Adrenal gland (tissue), 12 donors: ENCODE measurements around the gene ZC3H18. TPM values are rescaled to one million over a fixed set of nuclear protein-coding genes. Genes with fewer than 3 reads are reported as not detected.

ENCODE experiments used
- DNase-seq, 7 donors: peaks; one replicate each; pipeline ENCODE4 v3.0.0-alpha.2; 2019 to 2020
- H3K27ac ChIP-seq, 5 donors: fragments of 200-600 bp; sonication (generic) in 4 of 5; 1 replicate in 3 of 5; 2 replicates in 2 of 5; pipeline versions ENCODE4 v1.5.1 to v1.8.0; 2016 to 2020; ENCODE audit warnings: mild to moderate bottlenecking in 1 of 5
- H3K27me3 ChIP-seq: fragments of 200-600 bp; 2 replicates; pipeline ENCODE4 v1.8.0; 2021
- H3K36me3 ChIP-seq, 2 donors: fragments of 200-600 bp; replicated peaks in 1 of 2; 1 replicate in 1 of 2; 2 replicates in 1 of 2; pipeline versions ENCODE4 v1.5.1 to v1.8.0; 2018 to 2022
- H3K4me1 ChIP-seq, 2 donors: fragments of 200-600 bp; replicated peaks in 1 of 2; 1 replicate in 1 of 2; 2 replicates in 1 of 2; pipeline versions ENCODE4 v1.5.1 to v1.8.0; 2018 to 2021
- H3K4me3 ChIP-seq, 4 donors: fragments of 200-600 bp; sonication (generic) in 3 of 4; one replicate each; pipeline ENCODE4 v1.5.1; 2016 to 2018
- H3K9me3 ChIP-seq, 3 donors: fragments of 200-600 bp; sonication (generic) in 1 of 3; replicated peaks in 1 of 3; 1 replicate in 2 of 3; 2 replicates in 1 of 3; pipeline versions ENCODE4 v1.5.1 to v1.8.0; 2016 to 2021
- CTCF ChIP-seq, 6 experiments: fragments of 450-650 bp in 4 of 6; fragments of 200-600 bp in 2 of 6; sonication (generic) in 1 of 6; IDR thresholded peaks; 1 replicate in 5 of 6; 2 replicates in 1 of 6; pipeline versions ENCODE4 v1.5.1 to v1.8.0; 2016 to 2021; ENCODE audit warnings: antibody characterized with exemption in 6 of 6, mild to moderate bottlenecking in 2 of 6, moderate library complexity in 1 of 6
- POLR2A ChIP-seq, 2 donors: fragments of 450-650 bp; IDR thresholded peaks; one replicate each; pipeline ENCODE4 v1.6.1; 2017; ENCODE audit warnings: antibody characterized with exemption in 2 of 2, mild to moderate bottlenecking in 2 of 2, moderate library complexity in 1 of 2
- WGBS, 4 donors: extraction: QIAGEN DNeasy Blood & Tissue Kit in 2 of 4; methylation state at CpG; one replicate each; pipeline versions ENCODE4 v1.1.5 to v1.1.7; 2013 to 2017; 5-methylcytosine and 5-hydroxymethylcytosine counted together
- intact Hi-C, 2 donors: fragments of 100-400 bp; cut with DNase I; formaldehyde crosslinking; loops; one replicate each; pipeline versions ENCODE4 v1.14.1 to v1.15.0; 2022 to 2023
- polyA plus RNA-seq, 3 donors: library from polyadenylated mRNA; stranded (reverse); fragments of 200-250 nt in 2 of 3; fragments of 350-450 nt in 1 of 3; fragmentation: Illumina TruSeq in 1 of 3; extraction: RNeasy Lipid Tissue Mini Kit (QIAGEN cat#74804) in 1 of 3; gene quantifications; one replicate each; pipeline ENCODE4 v1.2.3, GENCODE V29; 2013 to 2014
- total RNA-seq, 9 donors: library from RNA; depleted of rRNA in 4 of 9; stranded (reverse); fragments of >200 nt in 4 of 9; fragments of 120-200 nt in 1 of 9; fragmentation: NEBNext Ultra II Directional in 1 of 9; extraction: Animal tissue kit (Norgen Biotek cat#: 25700) in 1 of 9; gene quantifications; one replicate each; pipeline versions ENCODE4 v1.1.0 to v1.2.4, GENCODE V29; 2013 to 2023
- donor health status: healthy with polysubstance abuse.
- donor health status: Bipolar disorder and iron deficiency.
- donor health status: DM: yes; HTN: yes; CAD: no.
- donor health status: DM: no; HTN: no; CAD: no.
- donor health status: DM: no; HTN: no; CAD: no.
- donor health status: DM: yes; HTN: yes; CAD: no.

The ZC3H18 gene
- total and polyA plus RNA-seq, 12 donors: 6.1 to 49.1 (median 22.9) TPM

- H3K4me1 ChIP-seq: peaks cover 0 to 11% of the 10 kb centered on the region in 2 donors
- intact Hi-C loops: no loop called here
- H3K36me3 ChIP-seq: peaks cover 0 to 13% of the 10 kb centered on the region in 2 donors
- H3K4me3 ChIP-seq: no peak overlapping the region
- DNase-seq: no peak
- H3K9me3 ChIP-seq: no peaks in the 10 kb centered on the region
- TF ChIP-seq CTCF (IDR thresholded peaks at IDR 0.05): no peak
- TF ChIP-seq POLR2A (IDR thresholded peaks at IDR 0.05): no peak
- WGBS, 4 donors: 92 to 94% (median 94%) methylated on average over 16 to 29 of the region's 29 CpGs
- H3K27me3 ChIP-seq: no peaks in the 10 kb centered on the region
- no peak overlapping the region for H3K27ac ChIP-seq
These were observed 85.6 kb downstream of the ZC3H18 start for GRCh38 chr16:88655733-88656281.

GRCh38 chr16:88656291-88656980, 86.2 kb downstream of the ZC3H18 start:
- Histone ChIP-seq H3K36me3 (peaks cover 0 to 13% of the 10 kb centered on the region in 2 donors), H3K9me3 (no peaks in the 10 kb centered on the region), H3K27ac (no peak overlapping the region), H3K4me1 (peaks cover 0 to 4% of the 10 kb centered on the region in 2 donors), H3K4me3 (no peak overlapping the region), H3K27me3 (no peaks in the 10 kb centered on the region)
- TF ChIP-seq POLR2A (IDR thresholded peaks at IDR 0.05) (no peak), CTCF (IDR thresholded peaks at IDR 0.05) (no peak)
- WGBS, 4 donors: 86 to 94% (median 87%) methylated on average over 6 to 25 of the region's 25 CpGs
- DNase-seq: no peak
- intact Hi-C loops: no loop called here

GRCh38 chr16:88657371-88657770, 87.2 kb downstream of the ZC3H18 start:
- H3K27me3 ChIP-seq: no peaks in the 10 kb centered on the region
- no peak overlapping the region for H3K27ac ChIP-seq
- H3K4me3 ChIP-seq: no peak overlapping the region
- intact Hi-C loops: no loop called here
- 73 to 95% (median 93%) methylated on average over 2 to 19 of the region's 19 CpGs for WGBS, 4 donors
- no peaks in the 10 kb centered on the region for H3K9me3 ChIP-seq
- H3K4me1 ChIP-seq: peaks cover 4 to 7% of the 10 kb centered on the region in 2 donors
- TF ChIP-seq CTCF (IDR thresholded peaks at IDR 0.05) (no peak), POLR2A (IDR thresholded peaks at IDR 0.05) (no peak)
- no peak for DNase-seq
- H3K36me3 ChIP-seq: peaks cover 0 to 13% of the 10 kb centered on the region in 2 donors

- Histone ChIP-seq H3K36me3 (peaks cover 0 to 13% of the 10 kb centered on the region in 2 donors), H3K27ac (no peak overlapping the region), H3K27me3 (no peaks in the 10 kb centered on the region), H3K4me3 (no peak overlapping the region), H3K4me1 (peaks cover 6 to 9% of the 10 kb centered on the region in 2 donors), H3K9me3 (no peaks in the 10 kb centered on the region)
- TF ChIP-seq CTCF (IDR thresholded peaks at IDR 0.05) (no peak), POLR2A (IDR thresholded peaks at IDR 0.05) (no peak)
- intact Hi-C loops: no loop called here
- no peak for DNase-seq
- 85 to 94% (median 91%) methylated on average over 10 to 15 of the region's 15 CpGs for WGBS, 4 donors
These were observed 88.5 kb downstream of the ZC3H18 start for GRCh38 chr16:88658714-88659113.
